H1 (cell line): Measurements from ENCODE around the gene KCNMA1. TPM values are rescaled to one million over a fixed set of nuclear protein-coding genes. Genes with fewer than 3 reads are reported as not detected.

Source experiments
- HDAC2 ChIP-seq, 2 experiments: fragments of 300-600 bp in 1 of 2; sonication (generic) in 1 of 2; IDR thresholded peaks; 2 replicates each; pipeline ENCODE4 v1.6.1; 2011 to 2012; ENCODE audit warnings: low read depth in 2 of 2, low read length in 2 of 2, mild to moderate bottlenecking in 2 of 2, moderate library complexity in 2 of 2, borderline replicate concordance in 1 of 2, inconsistent platforms in 1 of 2
- JUND ChIP-seq: IDR thresholded peaks from 2 replicates; pipeline ENCODE4 v1.6.1; 2011; ENCODE audit warnings: mild to moderate bottlenecking, improper control_type of control experiment, low read length
- TBP ChIP-seq: IDR thresholded peaks from 2 replicates; pipeline ENCODE4 v1.6.1; 2011; ENCODE audit warnings: low read depth, low read length, improper control_type of control experiment
- polyA plus RNA-seq, 7 experiments: library from polyadenylated mRNA; depleted of rRNA in 3 of 7; stranded (reverse) in 5 of 7; unstranded in 2 of 7; fragments of >200 nt in 5 of 7; fragments of 200-250 nt in 2 of 7; gene quantifications; 1 replicate in 5 of 7; 2 replicates in 1 of 7; 4 replicates in 1 of 7; pipeline versions ENCODE4 v1.2.1 to v1.2.3, GENCODE V29; 2011 to 2013; ENCODE audit warnings: missing spikeins in 2 of 7, mixed read lengths in 2 of 7
- total RNA-seq: library from RNA; stranded (reverse); fragmentation: NEBNext Ultra II Directional; extraction: Animal tissue kit (Norgen Biotek cat#: 25700); gene quantifications from 2 replicates; pipeline ENCODE4 v1.2.1, GENCODE V29; 2021
- TF ChIP-seq, protein P1 (sequence below): IDR thresholded peaks from 2 replicates; pipeline ENCODE4 v1.6.1; 2011; ENCODE audit warnings: low read length, improper control_type of control experiment

Gene KCNMA1
- total and polyA plus RNA-seq, 2 of the 8 experiments (the other 6 are each of a cell fraction or from before 2014, with no cell fraction given): 10.2 to 11.1 TPM

DNA sequence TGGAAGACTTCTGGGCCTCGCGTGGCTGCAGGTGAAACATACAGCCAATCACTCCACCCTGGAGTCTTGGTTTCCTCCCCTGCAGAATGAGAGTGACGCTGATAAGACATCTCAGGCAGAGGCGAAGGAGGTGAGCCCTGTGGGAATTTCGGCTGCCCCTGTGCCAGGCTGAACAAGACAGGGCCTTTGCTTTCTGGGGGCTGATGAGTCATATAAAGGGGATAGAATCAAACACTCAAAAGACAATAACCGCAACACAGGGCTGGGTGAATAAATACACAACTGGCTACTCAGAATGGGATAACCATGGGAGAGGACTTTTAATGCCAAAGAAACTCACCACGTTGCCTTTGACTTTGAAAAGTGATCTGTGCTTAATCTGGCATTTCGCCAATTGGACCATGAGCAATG, 143.8 kb downstream of the KCNMA1 start (continued):
- TF ChIP-seq TBP (no peak), JUND (no peak), HDAC2 (IDR thresholded peaks at IDR 0.05; ENCODE audit: borderline replicate concordance in 1 of 2, low read depth in 2 of 2, low read length in 2 of 2) (no peak)
- TF ChIP-seq, protein P1, sequence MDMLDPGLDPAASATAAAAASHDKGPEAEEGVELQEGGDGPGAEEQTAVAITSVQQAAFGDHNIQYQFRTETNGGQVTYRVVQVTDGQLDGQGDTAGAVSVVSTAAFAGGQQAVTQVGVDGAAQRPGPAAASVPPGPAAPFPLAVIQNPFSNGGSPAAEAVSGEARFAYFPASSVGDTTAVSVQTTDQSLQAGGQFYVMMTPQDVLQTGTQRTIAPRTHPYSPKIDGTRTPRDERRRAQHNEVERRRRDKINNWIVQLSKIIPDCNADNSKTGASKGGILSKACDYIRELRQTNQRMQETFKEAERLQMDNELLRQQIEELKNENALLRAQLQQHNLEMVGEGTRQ: no peak
